SK-N-SH (cell line): ENCODE results near the gene MAP1LC3B. TPM values are rescaled to one million over a fixed set of nuclear protein-coding genes. Genes with fewer than 3 reads are reported as not detected.
A peak's percentile ranks its signal among the peaks of the same experiment; 100 is the strongest.

Experiments
- CTCF ChIA-PET: fragments of 300-600, 350-600 bp; formaldehyde crosslinking; extraction: SDS; loops from one replicate; lab custom pipeline; 2021; lab: Yijun Ruan, JAX
- POLR2A ChIA-PET: fragments of 350-600 bp; sonication (Branson Sonifier 250); formaldehyde crosslinking; extraction: SDS; loops from one replicate; lab custom pipeline; 2020; ENCODE audit warnings: antibody characterized with exemption, inconsistent platforms; lab: Yijun Ruan, JAX
- DNase-seq: peaks from one replicate; pipeline ENCODE4 v3.0.0; 2012
- H2AFZ ChIP-seq: fragments of 200-600 bp; sonication (generic); 2 replicates; pipeline ENCODE4 v1.8.1; 2016; ENCODE audit warnings: antibody characterized with exemption, mild to moderate bottlenecking, low read depth
- H3F3A ChIP-seq: fragments of 200-600 bp; sonication (generic); replicated peaks from 2 replicates; pipeline ENCODE3; 2016; ENCODE audit warnings: antibody characterized with exemption, mild to moderate bottlenecking; ENCODE audit not compliant: insufficient read depth
- H3K27ac ChIP-seq, 2 experiments: fragments of 200-500 bp in 1 of 2; fragments of 200-600 bp in 1 of 2; sonication (Bioruptor generic) in 1 of 2; sonication (generic), shearing (Covaris generic) in 1 of 2; 2 replicates each; pipeline versions ENCODE4 v1.5.1 to v1.6.1; 2014 to 2016; ENCODE audit warnings: low read depth in 2 of 2, inconsistent platforms in 1 of 2, low read length in 1 of 2, mild to moderate bottlenecking in 1 of 2, mixed read lengths in 1 of 2
- H3K27me3 ChIP-seq: fragments of 200-600 bp; sonication (generic), shearing (Covaris generic); 2 replicates; pipeline ENCODE4 v1.6.1; 2016; ENCODE audit warnings: mixed run types; ENCODE audit not compliant: insufficient read depth
- H3K36me3 ChIP-seq, 2 experiments: fragments of 200-500 bp in 1 of 2; fragments of 200-600 bp in 1 of 2; sonication (Bioruptor generic) in 1 of 2; sonication (generic) in 1 of 2; replicated peaks in 1 of 2; 2 replicates each; pipeline versions ENCODE3 to v1.5.1; 2014 to 2016; ENCODE audit warnings: low read length in 1 of 2, mild to moderate bottlenecking in 1 of 2; ENCODE audit not compliant: insufficient read depth in 2 of 2, control insufficient read depth in 1 of 2
- H3K4me1 ChIP-seq, 2 experiments: fragments of 200-500 bp in 1 of 2; fragments of 200-600 bp in 1 of 2; sonication (Bioruptor generic) in 1 of 2; sonication (generic), shearing (Covaris generic) in 1 of 2; 2 replicates each; pipeline versions ENCODE4 v1.5.1 to v1.6.1; 2014 to 2016; ENCODE audit warnings: low read depth in 1 of 2, low read length in 1 of 2, mixed run types in 1 of 2; ENCODE audit not compliant: insufficient read depth in 2 of 2, control insufficient read depth in 1 of 2
- H3K4me2 ChIP-seq: fragments of 200-600 bp; sonication (generic), shearing (Covaris generic); 2 replicates; pipeline ENCODE4 v1.6.1; 2017; ENCODE audit warnings: mixed run types
- H3K4me3 ChIP-seq, 2 experiments: fragments of 200-500 bp in 1 of 2; fragments of 200-600 bp in 1 of 2; sonication (Bioruptor generic) in 1 of 2; sonication (generic), shearing (Covaris generic) in 1 of 2; 2 replicates each; pipeline versions ENCODE4 v1.5.1 to v1.8.1; 2014 to 2016; ENCODE audit warnings: low read depth in 2 of 2, inconsistent platforms in 1 of 2, low read length in 1 of 2, mild to moderate bottlenecking in 1 of 2, mixed read lengths in 1 of 2, moderate library complexity in 1 of 2
- H3K79me2 ChIP-seq: fragments of 200-600 bp; sonication (generic); 2 replicates; pipeline ENCODE4 v1.8.1; 2017; ENCODE audit warnings: mild to moderate bottlenecking; ENCODE audit not compliant: insufficient read depth
- H3K9ac ChIP-seq: fragments of 200-600 bp; sonication (generic); 2 replicates; pipeline ENCODE4 v1.6.1; 2017; ENCODE audit warnings: mixed run types
- H3K9me2 ChIP-seq: fragments of 200-600 bp; sonication (generic); 2 replicates; pipeline ENCODE4 v1.6.1; 2017; ENCODE audit warnings: mixed run types
- H3K9me3 ChIP-seq: fragments of 200-600 bp; sonication (generic); 2 replicates; pipeline ENCODE4 v1.6.1; 2017; ENCODE audit warnings: mixed run types, mild to moderate bottlenecking, moderate library complexity
- H4K20me1 ChIP-seq: fragments of 200-600 bp; sonication (generic); 2 replicates; pipeline ENCODE4 v1.6.1; 2017; ENCODE audit warnings: mild to moderate bottlenecking, mixed run types; ENCODE audit not compliant: insufficient read depth
- CTCF ChIP-seq: fragments of 200-600 bp; sonication (generic); IDR thresholded peaks from 2 replicates; pipeline ENCODE4 v1.6.1; 2017; ENCODE audit warnings: antibody characterized with exemption, mild to moderate bottlenecking, moderate library complexity
- FOSL2 ChIP-seq: IDR thresholded peaks from 2 replicates; pipeline ENCODE4 v1.4.0; 2012; ENCODE audit warnings: low read depth, mild to moderate bottlenecking, moderate library complexity, borderline replicate concordance
- FOXM1 ChIP-seq: IDR thresholded peaks from 2 replicates; pipeline ENCODE4 v1.4.0; 2012; ENCODE audit warnings: low read depth, mild to moderate bottlenecking
- GATA2 ChIP-seq: sonication (generic); formaldehyde crosslinking; IDR thresholded peaks from 2 replicates; pipeline ENCODE4 v1.5.0; 2020; ENCODE audit warnings: mild to moderate bottlenecking, missing genetic modification reagents
- JUND ChIP-seq: IDR thresholded peaks from 2 replicates; pipeline ENCODE4 v1.4.0; 2012
- MAX ChIP-seq: IDR thresholded peaks from 2 replicates; pipeline ENCODE4 v1.4.0; 2012; ENCODE audit warnings: low read depth
- MXI1 ChIP-seq: IDR thresholded peaks from 2 replicates; pipeline ENCODE4 v1.6.1; 2012; ENCODE audit warnings: mild to moderate bottlenecking, low read depth, low read length, improper control_type of control experiment
- SIN3A ChIP-seq: IDR thresholded peaks from 2 replicates; pipeline ENCODE4 v1.6.1; 2012; ENCODE audit warnings: low read depth, mild to moderate bottlenecking, low read length, moderate library complexity, borderline replicate concordance
- TCF12 ChIP-seq: IDR thresholded peaks from 2 replicates; pipeline ENCODE4 v1.4.0; 2012
- USF1 ChIP-seq: IDR thresholded peaks from 2 replicates; pipeline ENCODE4 v1.4.0; 2012; ENCODE audit warnings: low read depth, borderline replicate concordance
- WGBS: methylation state at CpG from one replicate; pipeline ENCODE4 v1.1.6; 2017; ENCODE audit warnings: low lambda C conversion rate; 5-methylcytosine and 5-hydroxymethylcytosine counted together
- polyA plus RNA-seq, 3 experiments: library from polyadenylated mRNA; depleted of rRNA; stranded (reverse); fragments of >200 nt; gene quantifications; 2 replicates each; pipeline ENCODE4 v1.2.3, GENCODE V29; 2012

MAP1LC3B gene
- polyA plus RNA-seq, 1 of the 3 experiments (the other 2 are of a cell fraction): 33.7 TPM

DNA sequence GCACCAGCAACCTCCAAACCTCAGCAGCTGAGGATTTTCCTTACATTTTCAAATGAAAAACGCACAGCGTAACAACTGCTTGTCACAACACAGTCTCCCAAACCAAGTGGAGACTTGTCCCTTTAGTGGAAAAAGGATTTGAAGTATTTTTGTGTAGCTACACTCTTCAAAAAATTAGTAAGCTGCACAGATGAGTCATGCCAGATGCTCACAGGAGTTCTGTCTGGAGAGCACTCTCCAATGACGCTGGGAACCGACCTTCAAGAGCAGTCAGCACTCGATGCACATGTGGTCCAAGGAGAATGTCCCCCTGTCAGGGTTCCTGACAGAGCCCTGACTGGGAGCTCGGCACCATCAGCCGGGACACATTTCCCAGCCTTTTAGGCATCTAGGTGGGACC lies 39.8 kb downstream of the MAP1LC3B start:
- Histone ChIP-seq H4K20me1 (peaks cover 48% of the 10 kb centered on the region), H3K9ac (no peak overlapping the region), H3K4me3 (no peak overlapping the region), H3K36me3 (peaks cover 0 to 4% of the 10 kb centered on the region in 2 experiments), H3F3A (peaks cover 22% of the 10 kb centered on the region), H3K79me2 (peaks cover 55% of the 10 kb centered on the region), H2AFZ (no peak overlapping the region), H3K27ac (peak overlapping the region; percentile 12 to 67; a peak in 2 of 4 replicates), H3K4me2 (peak overlapping the region; percentile 46), H3K9me2 (no peaks in the 10 kb centered on the region), H3K4me1 (peaks cover 18 to 32% of the 10 kb centered on the region in 2 experiments), H3K27me3 (no peaks in the 10 kb centered on the region), H3K9me3 (no peaks in the 10 kb centered on the region)
- ChIA-PET POLR2A (no interaction called here), CTCF (interaction anchor here (1.1 to 1.9 kb wide), 3 partner anchors 11 to 119 kb away, joined by 3 to 7 read pairs (median 4); no protein-coding TSS in a partner anchor)
- WGBS: 52% methylated on average over 7 of the region's 7 CpGs
- DNase-seq: peak; percentile 52
- peak; percentile 71 for TF ChIP-seq MXI1
- TF ChIP-seq JUND: peak; percentile 52; the same call in 1 of the 2 replicates
- peak; percentile 79; the same call in 1 of the 2 replicates for TF ChIP-seq SIN3A
- TF ChIP-seq CTCF: no peak
- peak; percentile 66 for TF ChIP-seq TCF12
- peak; percentile 79 for TF ChIP-seq FOSL2
- TF ChIP-seq GATA2: no peak

DNA sequence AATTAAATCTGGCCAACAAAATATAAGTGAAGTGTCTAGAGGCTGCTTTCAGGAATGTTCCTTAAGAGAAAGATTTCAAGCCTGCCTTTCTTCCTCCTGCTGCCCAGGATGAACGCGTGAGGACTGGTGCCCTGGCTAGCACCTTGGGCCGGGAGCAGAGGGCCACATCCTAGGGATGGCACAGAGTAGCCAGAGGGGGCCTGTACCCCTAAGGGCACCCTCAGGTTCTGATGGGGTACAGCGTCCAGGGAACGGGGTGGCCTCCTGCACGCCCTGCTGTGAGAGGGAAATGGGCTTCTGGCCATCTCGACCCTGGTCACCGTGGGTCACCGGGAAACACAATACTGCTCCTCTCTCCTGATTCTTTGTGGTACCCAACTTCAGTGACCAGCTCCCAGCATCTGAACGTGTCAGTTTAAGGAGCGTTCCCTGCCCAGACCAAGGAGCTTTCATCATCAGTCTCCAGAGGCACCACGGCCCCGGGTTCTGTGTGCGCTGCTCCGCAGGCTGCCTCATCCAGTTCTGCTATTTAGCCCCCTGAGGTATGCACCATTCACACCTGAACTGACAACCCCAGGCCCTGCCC lies 40.3 kb downstream of the MAP1LC3B start:
- Histone ChIP-seq H2AFZ (no peak overlapping the region), H3K4me2 (peak overlapping the region; percentile 46), H3K9ac (no peak overlapping the region), H4K20me1 (peaks cover 48% of the 10 kb centered on the region), H3K9me2 (no peaks in the 10 kb centered on the region), H3K36me3 (peaks cover 0 to 4% of the 10 kb centered on the region in 2 experiments), H3F3A (peaks cover 24% of the 10 kb centered on the region), H3K4me3 (no peak overlapping the region), H3K27ac (peak overlapping the region; percentile 8 to 67; a peak in 2 of 4 replicates), H3K4me1 (peaks cover 18 to 32% of the 10 kb centered on the region in 2 experiments), H3K27me3 (no peaks in the 10 kb centered on the region), H3K79me2 (peaks cover 58% of the 10 kb centered on the region), H3K9me3 (no peaks in the 10 kb centered on the region)
- WGBS: 91% methylated on average over 9 of the region's 15 CpGs
- POLR2A ChIA-PET: no interaction called here
- TF ChIP-seq FOXM1 (no peak), TCF12 (no peak), MAX (no peak), USF1 (no peak)
- CTCF ChIA-PET: interaction anchor here (1.1 to 1.9 kb wide), 3 partner anchors 12 to 119 kb away, joined by 3 to 7 read pairs (median 4); no protein-coding TSS in a partner anchor
- DNase-seq: no peak
